Fibroblast of villous mesenchyme (primary cell): Measurements from ENCODE around the gene WAPL. TPM values are rescaled to one million over a fixed set of nuclear protein-coding genes. Genes with fewer than 3 reads are reported as not detected.

Experiments
- DNase-seq: peaks from one replicate; pipeline ENCODE4 v3.0.0-alpha.2; 2010; ENCODE audit warnings: low read depth
- H3K4me3 ChIP-seq: 2 replicates; pipeline ENCODE4 v1.5.1; 2011; ENCODE audit warnings: low read depth, mild to moderate bottlenecking, low read length
- total RNA-seq: library from RNA; depleted of rRNA; stranded (reverse); fragments of >200 nt; gene quantifications from 2 replicates; pipeline ENCODE4 v1.2.3, GENCODE V29; 2012
- TF ChIP-seq, protein P1 (sequence below): IDR thresholded peaks from 2 replicates; pipeline ENCODE4 v1.5.1; 2012; ENCODE audit warnings: low read depth, mild to moderate bottlenecking, low read length; ENCODE audit not compliant: insufficient read depth

The WAPL gene
- total RNA-seq, 1 donor: 64.8 TPM

DNA sequence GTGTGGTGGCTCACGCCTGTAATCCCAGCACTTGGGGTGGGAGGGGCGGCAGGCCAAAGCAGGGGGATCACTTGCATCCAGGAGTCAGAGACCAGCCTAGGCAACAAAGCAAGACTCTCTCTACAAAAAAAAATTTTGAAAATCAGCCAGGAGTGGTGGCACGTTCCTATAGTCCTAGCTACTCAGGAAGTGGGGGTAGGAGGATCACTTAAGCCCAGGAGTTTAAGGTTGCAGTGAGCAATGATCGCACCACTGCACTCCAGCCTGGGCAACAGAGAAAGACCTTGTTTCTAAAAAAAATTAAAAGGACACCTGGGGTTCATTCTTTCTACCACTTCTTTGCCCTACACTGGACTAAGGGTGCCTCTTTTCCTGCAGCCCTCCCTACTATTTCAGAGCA is 15.1 kb downstream of the WAPL start:
- no peak for DNase-seq
- no peak overlapping the region for H3K4me3 ChIP-seq
- TF ChIP-seq, protein P1, sequence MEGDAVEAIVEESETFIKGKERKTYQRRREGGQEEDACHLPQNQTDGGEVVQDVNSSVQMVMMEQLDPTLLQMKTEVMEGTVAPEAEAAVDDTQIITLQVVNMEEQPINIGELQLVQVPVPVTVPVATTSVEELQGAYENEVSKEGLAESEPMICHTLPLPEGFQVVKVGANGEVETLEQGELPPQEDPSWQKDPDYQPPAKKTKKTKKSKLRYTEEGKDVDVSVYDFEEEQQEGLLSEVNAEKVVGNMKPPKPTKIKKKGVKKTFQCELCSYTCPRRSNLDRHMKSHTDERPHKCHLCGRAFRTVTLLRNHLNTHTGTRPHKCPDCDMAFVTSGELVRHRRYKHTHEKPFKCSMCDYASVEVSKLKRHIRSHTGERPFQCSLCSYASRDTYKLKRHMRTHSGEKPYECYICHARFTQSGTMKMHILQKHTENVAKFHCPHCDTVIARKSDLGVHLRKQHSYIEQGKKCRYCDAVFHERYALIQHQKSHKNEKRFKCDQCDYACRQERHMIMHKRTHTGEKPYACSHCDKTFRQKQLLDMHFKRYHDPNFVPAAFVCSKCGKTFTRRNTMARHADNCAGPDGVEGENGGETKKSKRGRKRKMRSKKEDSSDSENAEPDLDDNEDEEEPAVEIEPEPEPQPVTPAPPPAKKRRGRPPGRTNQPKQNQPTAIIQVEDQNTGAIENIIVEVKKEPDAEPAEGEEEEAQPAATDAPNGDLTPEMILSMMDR: no peak

DNA sequence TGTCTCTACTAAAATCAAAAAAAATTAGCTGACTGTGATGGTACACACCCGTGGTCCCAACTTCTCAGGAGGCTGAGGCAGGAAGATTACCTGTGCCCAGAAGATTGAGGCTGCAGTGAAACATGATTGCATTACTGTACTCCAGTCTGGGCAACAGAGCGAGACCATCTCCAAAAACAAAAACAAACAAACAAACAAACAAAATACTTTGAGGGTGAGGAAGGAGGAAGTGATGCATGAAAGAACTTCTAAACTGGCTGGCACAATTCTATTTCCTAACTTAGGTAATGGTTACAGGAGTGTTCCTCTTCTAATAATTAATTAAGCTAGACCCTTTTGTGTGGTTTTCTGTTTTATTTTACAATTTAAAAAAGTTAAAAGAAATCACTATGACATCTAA is 15.5 kb downstream of the WAPL start:
- DNase-seq: no peak
- H3K4me3 ChIP-seq: no peak overlapping the region
- TF ChIP-seq, protein P1: no peak

DNA sequence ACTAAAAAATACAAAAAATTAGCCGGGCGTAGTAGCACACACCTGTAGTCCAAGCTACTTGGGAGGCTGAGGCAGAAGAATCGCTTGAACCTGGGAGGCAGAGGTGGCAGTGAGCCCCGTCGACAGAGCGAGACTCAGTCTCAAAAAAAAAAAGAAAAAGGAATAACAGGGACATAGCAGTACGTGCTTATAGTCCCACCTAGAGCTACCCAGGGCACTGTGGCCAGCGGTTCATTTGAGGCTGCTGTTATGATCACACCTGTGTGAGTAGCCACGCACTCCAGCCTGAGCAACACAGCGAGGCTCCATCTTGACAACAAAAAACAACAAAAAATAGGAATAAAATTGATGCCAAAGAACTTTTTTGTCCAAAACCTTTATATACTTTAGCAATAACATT is 17.1 kb downstream of the WAPL start:
- TF ChIP-seq, protein P1: no peak
- DNase-seq: no peak
- no peak overlapping the region for H3K4me3 ChIP-seq

DNA sequence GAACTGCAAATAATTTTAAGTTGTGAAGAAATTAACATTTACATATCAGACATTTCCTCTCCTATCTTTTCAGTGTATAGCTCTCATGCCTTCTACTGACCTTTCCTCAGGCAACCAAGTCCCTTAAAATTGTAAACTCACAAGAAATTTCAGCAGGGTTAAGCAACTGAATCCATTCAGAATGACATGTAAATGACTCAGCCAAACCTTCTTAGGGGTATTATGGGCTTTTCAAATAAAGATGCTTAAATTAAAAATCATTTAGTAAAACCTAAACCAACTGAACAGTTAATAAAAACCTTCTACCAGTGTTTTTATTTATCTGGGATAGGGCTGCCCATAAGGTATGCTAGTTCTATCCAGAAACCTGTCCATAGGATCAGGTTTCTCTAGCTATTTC is 20.7 kb downstream of the WAPL start:
- TF ChIP-seq, protein P1: no peak
- DNase-seq: peak; percentile 39

DNA sequence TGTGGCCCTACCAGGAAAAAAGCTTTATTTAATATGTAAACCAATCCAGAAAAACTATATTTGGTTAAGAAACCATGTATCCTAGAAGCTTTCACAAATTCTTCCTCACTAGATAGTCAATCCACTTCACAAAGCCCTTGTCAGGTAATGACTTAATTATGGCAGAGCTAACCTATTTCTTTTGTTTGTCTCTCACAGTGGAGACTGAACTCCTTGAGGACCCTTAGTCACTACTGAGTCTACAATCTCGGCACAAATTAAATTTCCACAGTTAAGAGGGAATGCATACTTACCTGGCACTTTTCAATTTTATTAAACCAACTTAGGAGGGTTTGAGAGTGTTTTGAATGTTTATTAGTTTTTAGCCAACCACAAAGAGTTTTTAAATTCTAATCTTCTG is 23.0 kb downstream of the WAPL start:
- DNase-seq: no peak
- H3K4me3 ChIP-seq: no peak overlapping the region
- TF ChIP-seq, protein P1: no peak

More for the DNA sequence above, 20.7 kb downstream of the WAPL start:
- no peak overlapping the region for H3K4me3 ChIP-seq

DNA sequence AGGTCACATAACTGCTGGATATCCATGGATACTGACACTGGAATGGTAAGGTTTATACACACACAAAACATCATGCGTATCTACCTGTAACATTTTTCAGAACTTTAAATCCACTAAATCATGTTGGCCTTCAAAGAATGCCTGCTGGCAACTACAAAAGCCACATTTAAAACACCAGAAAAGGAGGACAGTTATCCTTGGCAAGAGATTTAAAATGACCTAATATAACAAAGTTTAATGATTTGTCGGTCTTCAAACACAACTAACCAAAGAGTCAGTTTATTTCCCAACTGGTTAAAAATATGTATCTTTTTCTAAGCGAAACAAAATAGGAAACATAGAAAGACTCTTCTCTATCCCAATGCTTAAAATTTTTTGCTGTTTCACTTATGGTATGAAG is 24.0 kb downstream of the WAPL start:
- no peak for DNase-seq
- H3K4me3 ChIP-seq: no peak overlapping the region
- TF ChIP-seq, protein P1: no peak

DNA sequence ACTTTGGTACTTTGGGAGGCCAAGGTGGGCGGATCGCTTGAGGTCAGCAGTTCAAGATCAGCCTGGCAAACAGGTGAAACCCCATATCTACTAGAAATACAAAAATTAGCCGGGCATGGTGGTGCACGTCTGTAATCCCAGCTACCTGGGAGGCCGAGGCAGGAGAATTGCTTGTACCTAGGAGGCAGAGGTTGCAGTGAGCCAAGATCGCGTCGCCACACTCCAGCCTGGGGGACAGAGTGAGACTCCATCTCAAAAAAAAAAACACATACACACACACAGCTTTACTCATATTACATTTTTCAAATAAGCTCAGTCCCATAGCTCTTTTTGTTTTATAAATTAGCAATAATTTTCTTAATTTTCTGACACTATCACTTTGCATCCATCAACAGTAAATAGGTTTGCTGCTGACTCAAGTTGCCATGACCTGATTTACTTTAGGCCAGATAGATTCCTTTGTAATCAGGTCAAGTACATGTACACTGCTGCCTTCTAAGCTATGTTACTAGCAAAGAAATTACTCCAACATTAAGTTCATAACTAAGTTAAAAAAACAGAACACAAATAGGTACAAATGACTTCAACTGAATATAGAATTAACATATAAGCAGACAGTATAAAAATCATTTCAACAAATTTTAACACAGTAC is 31.5 kb downstream of the WAPL start:
- TF ChIP-seq, protein P1: no peak
- no peak overlapping the region for H3K4me3 ChIP-seq
- no peak for DNase-seq
